Measurements from ENCODE around the gene P4HA1.
A peak's percentile ranks its signal among the peaks of the same experiment; 100 is the strongest.
"Not testable (repeated sequence)": the region's sequence is repeated elsewhere in the genome, so short reads cannot be mapped to it uniquely, and the experiment has no call there.

P4HA1 gene

GRCh38 chr10:73042130-73042529, 54.5 kb downstream of the P4HA1 start:
- no peak for DNase-seq

GRCh38 chr10:73039635-73040034, 57.0 kb downstream of the P4HA1 start:
- DNase-seq = no peak

- DNase-seq = not testable (repeated sequence)
These were observed 60.4 kb downstream of the P4HA1 start for GRCh38 chr10:73036285-73036684.

- no peak for DNase-seq
These were observed 64.1 kb downstream of the P4HA1 start for GRCh38 chr10:73032536-73032935.

GRCh38 chr10:73026623-73027022, 70.0 kb downstream of the P4HA1 start:
- not testable (repeated sequence) for DNase-seq

GRCh38 chr10:73023455-73024070, 73.1 kb downstream of the P4HA1 start:
- DNase-seq = not testable (repeated sequence)

GRCh38 chr10:73022961-73023360, 73.7 kb downstream of the P4HA1 start:
- DNase-seq = not testable (repeated sequence)

GRCh38 chr10:73021538-73022164, 75.0 kb downstream of the P4HA1 start:
- DNase-seq = not testable (repeated sequence)

- no peak for DNase-seq
These were observed 75.6 kb downstream of the P4HA1 start for GRCh38 chr10:73021050-73021449.

- no peak for DNase-seq
These were observed 77.6 kb downstream of the P4HA1 start for GRCh38 chr10:73019100-73019499.

GRCh38 chr10:73018632-73019031, 78.0 kb downstream of the P4HA1 start:
- no peak for DNase-seq

GRCh38 chr10:73017955-73018480, 78.6 kb downstream of the P4HA1 start:
- peak; percentile 41 for DNase-seq

- DNase-seq = no peak
These were observed 80.9 kb downstream of the P4HA1 start for GRCh38 chr10:73015779-73016178.

- no peak for DNase-seq
These were observed 92.8 kb downstream of the P4HA1 start for GRCh38 chr10:73003822-73004221.

- DNase-seq = no peak
These were observed 95.7 kb downstream of the P4HA1 start for GRCh38 chr10:73000973-73001372.

GRCh38 chr10:72997099-72997498, 99.6 kb downstream of the P4HA1 start:
- no peak for DNase-seq

GRCh38 chr10:72995459-72995858, 101.2 kb downstream of the P4HA1 start:
- not testable (repeated sequence) for DNase-seq

GRCh38 chr10:72989771-72990170, 106.9 kb downstream of the P4HA1 start:
- not testable (repeated sequence) for DNase-seq

- not testable (repeated sequence) for DNase-seq
These were observed 112.0 kb downstream of the P4HA1 start for GRCh38 chr10:72984618-72985017.

- DNase-seq = no peak
These were observed 114.7 kb downstream of the P4HA1 start for GRCh38 chr10:72981882-72982529.

- no peak for DNase-seq
These were observed 115.4 kb downstream of the P4HA1 start for GRCh38 chr10:72981028-72981881.

- DNase-seq = no peak
These were observed 116.3 kb downstream of the P4HA1 start for GRCh38 chr10:72980348-72980747.

GRCh38 chr10:72979709-72980108, 117.0 kb downstream of the P4HA1 start:
- no peak for DNase-seq

Data from left hindlimb (tissue), 1 donor.